H9 (cell line): Measurements from ENCODE around the gene PDE6G. TPM values are rescaled to one million over a fixed set of nuclear protein-coding genes. Genes with fewer than 3 reads are reported as not detected.
A peak's percentile ranks its signal among the peaks of the same experiment; 100 is the strongest.

Experiments used
- DNase-seq: peaks from one replicate; pipeline ENCODE4 v3.0.0-alpha.2; 2017
- H2AFZ ChIP-seq: one replicate; pipeline ENCODE4 v1.6.1; 2013; ENCODE audit warnings: mild to moderate bottlenecking, low read length, control low read depth, moderate library complexity
- H2AK5ac ChIP-seq: 2 replicates; pipeline ENCODE4 v1.6.1; 2013; ENCODE audit warnings: low read length, control low read depth, mixed read lengths; ENCODE audit not compliant: insufficient read length
- H2BK120ac ChIP-seq: one replicate; pipeline ENCODE4 v1.6.1; 2013; ENCODE audit warnings: low read depth, mild to moderate bottlenecking, low read length, control low read depth, inconsistent platforms; ENCODE audit not compliant: poor library complexity, severe bottlenecking
- H2BK12ac ChIP-seq: 2 replicates; pipeline ENCODE4 v1.6.1; 2013; ENCODE audit warnings: low read length, control low read depth, mixed read lengths, low read depth; ENCODE audit not compliant: insufficient read length
- H2BK15ac ChIP-seq: 2 replicates; pipeline ENCODE4 v1.6.1; 2013; ENCODE audit warnings: low read depth, low read length, control low read depth
- H2BK20ac ChIP-seq: one replicate; pipeline ENCODE4 v1.6.1; 2013; ENCODE audit warnings: low read depth, mild to moderate bottlenecking, low read length, control low read depth, inconsistent platforms; ENCODE audit not compliant: poor library complexity, severe bottlenecking
- H2BK5ac ChIP-seq: 2 replicates; pipeline ENCODE4 v1.6.1; 2013; ENCODE audit warnings: low read length, control low read depth, mixed read lengths; ENCODE audit not compliant: insufficient read length
- H3K14ac ChIP-seq: 2 replicates; pipeline ENCODE4 v1.6.1; 2013; ENCODE audit warnings: low read length, control low read depth; ENCODE audit not compliant: insufficient read depth
- H3K18ac ChIP-seq: 2 replicates; pipeline ENCODE4 v1.6.1; 2013; ENCODE audit warnings: low read depth, mild to moderate bottlenecking, mixed read lengths, low read length, control low read depth; ENCODE audit not compliant: insufficient read length
- H3K23ac ChIP-seq: 2 replicates; pipeline ENCODE4 v1.6.1; 2013; ENCODE audit warnings: low read length, control low read depth, mixed read lengths, low read depth; ENCODE audit not compliant: insufficient read length
- H3K23me2 ChIP-seq: 2 replicates; pipeline ENCODE4 v1.6.1; 2013; ENCODE audit warnings: low read depth, mild to moderate bottlenecking, mixed read lengths, low read length, control low read depth; ENCODE audit not compliant: insufficient read length, poor library complexity, severe bottlenecking
- H3K27ac ChIP-seq: 2 replicates; pipeline ENCODE4 v1.5.1; 2013; ENCODE audit warnings: low read length, control low read depth, mixed read lengths, low read depth; ENCODE audit not compliant: insufficient read length
- H3K27me3 ChIP-seq: 2 replicates; pipeline ENCODE4 v1.6.1; 2013; ENCODE audit warnings: low read length, control low read depth, inconsistent platforms; ENCODE audit not compliant: insufficient read depth
- H3K4ac ChIP-seq: 2 replicates; pipeline ENCODE4 v1.6.1; 2013; ENCODE audit warnings: low read depth, mild to moderate bottlenecking, control low read depth, inconsistent platforms, low read length, moderate library complexity
- H3K4me1 ChIP-seq: 2 replicates; pipeline ENCODE4 v1.6.1; 2013; ENCODE audit warnings: low read length, control low read depth, inconsistent platforms; ENCODE audit not compliant: insufficient read depth
- H3K4me2 ChIP-seq: 2 replicates; pipeline ENCODE4 v1.6.1; 2013; ENCODE audit warnings: low read length, control low read depth, mixed read lengths; ENCODE audit not compliant: insufficient read length, insufficient read depth
- H3K56ac ChIP-seq: 2 replicates; pipeline ENCODE4 v1.6.1; 2013; ENCODE audit warnings: low read depth, mild to moderate bottlenecking, mixed read lengths, low read length, control low read depth; ENCODE audit not compliant: insufficient read length
- H3K79me1 ChIP-seq: 2 replicates; pipeline ENCODE4 v1.6.1; 2013; ENCODE audit warnings: low read depth, mild to moderate bottlenecking, moderate library complexity, low read length, control low read depth, inconsistent platforms; ENCODE audit not compliant: insufficient read depth, poor library complexity, severe bottlenecking
- H3K79me2 ChIP-seq: 2 replicates; pipeline ENCODE4 v1.6.1; 2013; ENCODE audit warnings: low read length, control low read depth, inconsistent platforms; ENCODE audit not compliant: insufficient read depth
- H3K9ac ChIP-seq: 2 replicates; pipeline ENCODE4 v1.6.1; 2013; ENCODE audit warnings: low read length, control low read depth, mixed read lengths; ENCODE audit not compliant: insufficient read length; ENCODE audit errors: extremely low read depth
- H3K9me3 ChIP-seq: one replicate; pipeline ENCODE4 v1.6.1; 2013; ENCODE audit warnings: low read depth, low read length, inconsistent platforms; ENCODE audit not compliant: control insufficient read depth
- H3T11ph ChIP-seq: one replicate; pipeline ENCODE4 v1.6.1; 2013; ENCODE audit warnings: mild to moderate bottlenecking, low read length, control low read depth, inconsistent platforms
- H4K20me1 ChIP-seq: one replicate; pipeline ENCODE4 v1.6.1; 2013; ENCODE audit not compliant: control insufficient read depth, insufficient read length, insufficient read depth
- H4K5ac ChIP-seq: 2 replicates; pipeline ENCODE4 v1.6.1; 2013; ENCODE audit warnings: low read depth, mild to moderate bottlenecking, mixed read lengths, low read length, control low read depth; ENCODE audit not compliant: insufficient read length
- H4K8ac ChIP-seq: replicated peaks from 2 replicates; pipeline ENCODE4 v1.6.1; 2013; ENCODE audit warnings: low read length, control low read depth, mixed read lengths, low read depth; ENCODE audit not compliant: insufficient read length
- H4K91ac ChIP-seq: 2 replicates; pipeline ENCODE4 v1.6.1; 2013; ENCODE audit warnings: low read depth, mild to moderate bottlenecking, moderate library complexity, mixed read lengths, low read length, control low read depth; ENCODE audit not compliant: insufficient read length
- H3K27ac Mint-ChIP-seq, 3 experiments: 2 replicates in 2 of 3; 3 replicates in 1 of 3; pipeline ENCODE4 v1.8.0; 2020 to 2021; ENCODE audit warnings: mixed read lengths in 3 of 3, mild to moderate bottlenecking in 1 of 3, moderate library complexity in 1 of 3
- H3K27me3 Mint-ChIP-seq: 2 replicates; pipeline ENCODE4 v1.8.0; 2021; ENCODE audit warnings: low read depth, mild to moderate bottlenecking, moderate library complexity, mixed read lengths
- H3K36me3 Mint-ChIP-seq, 3 experiments: 2 replicates in 2 of 3; 3 replicates in 1 of 3; pipeline ENCODE4 v1.8.0; 2020 to 2021; ENCODE audit warnings: low read depth in 3 of 3, mixed read lengths in 3 of 3; ENCODE audit not compliant: insufficient read depth in 1 of 3
- H3K4me1 Mint-ChIP-seq, 2 experiments: 2 replicates each; pipeline ENCODE4 v1.8.0; 2020; ENCODE audit warnings: mixed read lengths in 2 of 2
- H3K4me3 Mint-ChIP-seq, 2 experiments: 2 replicates in 1 of 2; 3 replicates in 1 of 2; pipeline ENCODE4 v1.8.0; 2020 to 2021; ENCODE audit warnings: mild to moderate bottlenecking in 2 of 2, mixed read lengths in 2 of 2, moderate library complexity in 1 of 2
- H3K9me3 Mint-ChIP-seq, 2 experiments: 2 replicates in 1 of 2; 3 replicates in 1 of 2; pipeline ENCODE4 v1.8.0; 2020; ENCODE audit warnings: mild to moderate bottlenecking in 2 of 2, mixed read lengths in 2 of 2, moderate library complexity in 1 of 2
- WGBS: extraction: QIAGEN DNeasy Blood & Tissue Kit; methylation state at CpG from one replicate; pipeline ENCODE4 v1.1.7; 2013; ENCODE audit warnings: missing lambda C conversion rate, low lambda C conversion rate, mixed read lengths; ENCODE audit not compliant: insufficient read length; ENCODE audit errors: extremely low coverage; 5-methylcytosine and 5-hydroxymethylcytosine counted together
- total RNA-seq: library from RNA; stranded (reverse); gene quantifications from 2 replicates; pipeline ENCODE4 v1.2.1, GENCODE V29; 2021
- TF ChIP-seq, protein P1 (sequence below): fragments of 200-600 bp; sonication (generic); conservative IDR thresholded peaks from 3 replicates; pipeline ENCODE4 v1.8.0; 2021; ENCODE audit warnings: antibody characterized with exemption, mild to moderate bottlenecking

Gene PDE6G
- total RNA-seq, 1 experiment from 2014 or later, result 5.7 TPM

- Mint-ChIP-seq H3K4me1 (peaks cover 4 to 17% of the 10 kb centered on the region in 2 experiments), H3K9me3 (no peaks in the 10 kb centered on the region), H3K27ac (peak overlapping the region in 2 of 3 experiments; percentile 32 to 53; a peak in 3 of 7 replicates), H3K4me3 (peak overlapping the region; percentile 54 to 93), H3K36me3 (peaks cover 33 to 70% (median 57%) of the 10 kb centered on the region in 3 experiments; a peak in 6 of 7 replicates), H3K27me3 (no peaks in the 10 kb centered on the region; the same call in 1 of the 2 replicates)
- no peak overlapping the region for H2AFZ ChIP-seq
- TF ChIP-seq, protein P1, sequence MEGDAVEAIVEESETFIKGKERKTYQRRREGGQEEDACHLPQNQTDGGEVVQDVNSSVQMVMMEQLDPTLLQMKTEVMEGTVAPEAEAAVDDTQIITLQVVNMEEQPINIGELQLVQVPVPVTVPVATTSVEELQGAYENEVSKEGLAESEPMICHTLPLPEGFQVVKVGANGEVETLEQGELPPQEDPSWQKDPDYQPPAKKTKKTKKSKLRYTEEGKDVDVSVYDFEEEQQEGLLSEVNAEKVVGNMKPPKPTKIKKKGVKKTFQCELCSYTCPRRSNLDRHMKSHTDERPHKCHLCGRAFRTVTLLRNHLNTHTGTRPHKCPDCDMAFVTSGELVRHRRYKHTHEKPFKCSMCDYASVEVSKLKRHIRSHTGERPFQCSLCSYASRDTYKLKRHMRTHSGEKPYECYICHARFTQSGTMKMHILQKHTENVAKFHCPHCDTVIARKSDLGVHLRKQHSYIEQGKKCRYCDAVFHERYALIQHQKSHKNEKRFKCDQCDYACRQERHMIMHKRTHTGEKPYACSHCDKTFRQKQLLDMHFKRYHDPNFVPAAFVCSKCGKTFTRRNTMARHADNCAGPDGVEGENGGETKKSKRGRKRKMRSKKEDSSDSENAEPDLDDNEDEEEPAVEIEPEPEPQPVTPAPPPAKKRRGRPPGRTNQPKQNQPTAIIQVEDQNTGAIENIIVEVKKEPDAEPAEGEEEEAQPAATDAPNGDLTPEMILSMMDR, result no peak
- H3K27ac ChIP-seq, result no peak overlapping the region
- no peak overlapping the region for H3K4ac ChIP-seq
- peaks cover 8% of the 10 kb centered on the region for H3K79me1 ChIP-seq
- no peak for DNase-seq
- H4K5ac ChIP-seq, result no peak overlapping the region
- H4K8ac ChIP-seq, result no peak overlapping the region
- no peak overlapping the region for H2BK20ac ChIP-seq
- no peak overlapping the region for H2BK12ac ChIP-seq
- no peak overlapping the region for H2BK5ac ChIP-seq
- H3K9ac ChIP-seq, result no peak overlapping the region
- no peaks in the 10 kb centered on the region for H3K27me3 ChIP-seq
- no peak overlapping the region for H2BK15ac ChIP-seq
- no peak overlapping the region for H3T11ph ChIP-seq
- H3K18ac ChIP-seq, result no peak overlapping the region
- no CpG with 5 or more reads among the region's 25 CpGs for WGBS
- no peaks in the 10 kb centered on the region for H4K20me1 ChIP-seq
- no peak overlapping the region for H2AK5ac ChIP-seq
- H3K4me2 ChIP-seq, result no peak overlapping the region
- no peak overlapping the region for H3K23ac ChIP-seq
- no peak overlapping the region for H2BK120ac ChIP-seq
- H3K56ac ChIP-seq, result no peak overlapping the region
- H3K23me2 ChIP-seq, result peaks cover 19% of the 10 kb centered on the region
- H3K14ac ChIP-seq, result no peak overlapping the region
- no peak overlapping the region for H4K91ac ChIP-seq
- H3K9me3 ChIP-seq, result no peaks in the 10 kb centered on the region
- 0 out of 2 replicates have a peak, but pooled peaks cover 4% of the 10 kb centered on the region for H3K4me1 ChIP-seq
- peaks cover 8% of the 10 kb centered on the region; the same call in 1 of the 2 replicates for H3K79me2 ChIP-seq
These were observed 44.3 kb upstream of the PDE6G start for GRCh38 chr17:81700353-81701287.
